Ascending aorta (tissue), 2 donors: ENCODE measurements around the gene FASTKD2. TPM values are rescaled to one million over a fixed set of nuclear protein-coding genes. Genes with fewer than 3 reads are reported as not detected.

Experiments
- DNase-seq, 2 donors: peaks; one replicate each; pipeline ENCODE4 v3.0.0-alpha.2; 2019; ENCODE audit warnings: low spot score in 2 of 2
- H3K27ac ChIP-seq, 2 donors: fragments of 200-600 bp; sonication (generic); one replicate each; pipeline ENCODE4 v1.5.1; 2016 to 2017; ENCODE audit warnings: mild to moderate bottlenecking in 1 of 2
- H3K27me3 ChIP-seq: fragments of 200-600 bp; sonication (generic); one replicate; pipeline ENCODE4 v1.5.1; 2017
- H3K36me3 ChIP-seq, 2 donors: fragments of 200-600 bp; sonication (generic); one replicate each; pipeline ENCODE4 v1.5.1; 2016
- H3K4me1 ChIP-seq, 2 donors: fragments of 200-600 bp; sonication (generic); one replicate each; pipeline ENCODE4 v1.5.1; 2016 to 2017; ENCODE audit warnings: mild to moderate bottlenecking in 1 of 2
- H3K4me3 ChIP-seq, 2 donors: fragments of 200-600 bp; sonication (generic); one replicate each; pipeline ENCODE4 v1.5.1; 2016 to 2017; ENCODE audit warnings: mild to moderate bottlenecking in 1 of 2
- H3K9me3 ChIP-seq, 2 donors: fragments of 200-600 bp; sonication (generic); one replicate each; pipeline ENCODE4 v1.5.1; 2016
- intact Hi-C: fragments of 100-400 bp; cut with DNase I; formaldehyde crosslinking; loops from one replicate; pipeline ENCODE4 v1.15.1; 2023
- total RNA-seq: library from RNA; depleted of rRNA; stranded (reverse); fragments of >200 nt; gene quantifications from one replicate; pipeline ENCODE4 v1.1.0, GENCODE V29; 2016
- TF ChIP-seq, protein P1 (sequence below), 3 experiments: fragments of 200-600 bp in 2 of 3; fragments of 450-650 bp in 1 of 3; sonication (generic) in 2 of 3; IDR thresholded peaks; one replicate each; pipeline ENCODE4 v1.5.1; 2016 to 2019; ENCODE audit warnings: antibody characterized with exemption in 3 of 3, mild to moderate bottlenecking in 1 of 3, moderate library complexity in 1 of 3

The FASTKD2 gene
- 41.5 TPM for total RNA-seq

DNA sequence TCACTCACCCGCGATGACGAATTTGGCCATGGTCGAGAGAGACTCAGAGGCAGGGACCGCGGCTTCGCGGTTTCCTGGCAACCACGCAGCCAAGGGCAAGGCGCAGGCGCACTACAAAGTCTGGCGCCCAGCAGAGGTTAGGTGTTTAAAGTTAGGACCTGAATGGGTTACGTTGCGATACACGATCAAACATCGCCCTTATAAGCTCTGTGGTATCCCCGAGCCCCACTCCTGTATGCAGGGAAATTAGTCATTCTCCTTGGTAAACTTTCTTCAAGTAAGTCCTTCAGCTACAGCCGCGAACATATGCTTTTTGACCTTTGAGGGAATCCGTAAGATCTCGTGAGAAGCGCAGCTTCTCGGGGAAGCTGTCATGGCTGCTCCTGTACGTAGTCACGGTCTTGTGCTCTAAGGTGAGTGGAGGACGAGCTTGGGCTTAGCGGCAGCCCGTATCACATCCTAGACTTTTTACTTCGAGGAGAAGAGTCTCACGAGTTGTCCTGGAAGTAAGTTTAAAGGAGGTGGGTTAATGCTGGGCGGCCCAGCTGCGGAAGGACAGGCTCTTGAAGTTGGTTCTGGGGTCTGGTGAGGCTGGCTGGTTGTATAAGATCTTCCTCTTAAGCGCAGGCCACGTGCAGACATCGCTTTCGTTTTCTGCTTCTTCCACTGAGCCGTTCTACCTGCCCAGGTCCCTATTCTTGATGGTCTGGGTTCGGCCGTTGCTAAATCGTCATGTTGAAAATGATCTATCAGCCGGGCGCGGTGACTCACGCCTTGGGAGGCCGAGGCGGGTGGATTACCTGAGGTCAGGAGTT, at the start of gene FASTKD2, which contains the start of gene MDH1B:
Gene FASTKD2 (plus strand): TSS at position 365 of the 815 bp plus-strand sequence. CDS start 1,088 bp downstream, outside the sequence.
Gene MDH1B (minus strand): TSS at position 87 of the 815 bp plus-strand sequence. CDS start 57 bp downstream, at position 30.
- peaks cover 0 to 4% of the 10 kb centered on the region in 2 donors for H3K36me3 ChIP-seq
- peaks cover 5 to 24% of the 10 kb centered on the region in 2 donors for H3K4me1 ChIP-seq
- no peaks in the 10 kb centered on the region for H3K9me3 ChIP-seq
- H3K27me3 ChIP-seq, result no peaks in the 10 kb centered on the region
- TF ChIP-seq, protein P1, sequence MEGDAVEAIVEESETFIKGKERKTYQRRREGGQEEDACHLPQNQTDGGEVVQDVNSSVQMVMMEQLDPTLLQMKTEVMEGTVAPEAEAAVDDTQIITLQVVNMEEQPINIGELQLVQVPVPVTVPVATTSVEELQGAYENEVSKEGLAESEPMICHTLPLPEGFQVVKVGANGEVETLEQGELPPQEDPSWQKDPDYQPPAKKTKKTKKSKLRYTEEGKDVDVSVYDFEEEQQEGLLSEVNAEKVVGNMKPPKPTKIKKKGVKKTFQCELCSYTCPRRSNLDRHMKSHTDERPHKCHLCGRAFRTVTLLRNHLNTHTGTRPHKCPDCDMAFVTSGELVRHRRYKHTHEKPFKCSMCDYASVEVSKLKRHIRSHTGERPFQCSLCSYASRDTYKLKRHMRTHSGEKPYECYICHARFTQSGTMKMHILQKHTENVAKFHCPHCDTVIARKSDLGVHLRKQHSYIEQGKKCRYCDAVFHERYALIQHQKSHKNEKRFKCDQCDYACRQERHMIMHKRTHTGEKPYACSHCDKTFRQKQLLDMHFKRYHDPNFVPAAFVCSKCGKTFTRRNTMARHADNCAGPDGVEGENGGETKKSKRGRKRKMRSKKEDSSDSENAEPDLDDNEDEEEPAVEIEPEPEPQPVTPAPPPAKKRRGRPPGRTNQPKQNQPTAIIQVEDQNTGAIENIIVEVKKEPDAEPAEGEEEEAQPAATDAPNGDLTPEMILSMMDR (IDR thresholded peaks at IDR 0.05), result no peak
- peak within 1 kb of the TSS; percentile 85 to 92 for H3K4me3 ChIP-seq
- H3K27ac ChIP-seq, result peak within 1 kb of the TSS; percentile 85 to 90
- intact Hi-C loops, result loop anchor here (2.0 to 10.0 kb wide), 4 partner anchors 202 to 1007 kb away; partner anchors contain the start of genes CCNYL1 and METTL21A
- DNase-seq, result peak; percentile 77 to 97

DNA sequence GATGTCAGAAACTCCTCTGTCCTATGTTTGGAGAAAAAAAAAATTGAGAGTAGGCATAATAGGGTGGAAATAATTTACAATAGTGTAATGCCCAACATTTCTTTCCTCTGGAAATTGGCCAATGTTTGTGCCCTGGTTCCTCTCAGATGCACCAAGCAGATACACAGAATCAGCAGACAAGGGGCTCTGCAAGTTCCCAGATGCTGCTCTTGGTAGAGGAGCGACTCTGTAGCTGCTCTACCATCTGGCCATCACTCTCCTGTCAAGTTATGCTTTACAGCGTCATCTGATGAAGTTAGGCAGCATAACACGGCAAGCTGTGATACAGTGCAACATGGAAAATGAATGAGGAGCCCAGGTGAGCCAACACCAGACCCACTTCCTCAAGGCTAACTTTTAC, 48.8 kb upstream of the FASTKD2 start:
- Histone ChIP-seq H3K27me3 (no peaks in the 10 kb centered on the region), H3K27ac (no peak overlapping the region), H3K4me1 (no peaks in the 10 kb centered on the region), H3K9me3 (no peaks in the 10 kb centered on the region), H3K36me3 (no peaks in the 10 kb centered on the region), H3K4me3 (no peak overlapping the region)
- TF ChIP-seq, protein P1 (IDR thresholded peaks at IDR 0.05), result no peak
- intact Hi-C loops, result no loop called here
- DNase-seq, result no peak

DNA sequence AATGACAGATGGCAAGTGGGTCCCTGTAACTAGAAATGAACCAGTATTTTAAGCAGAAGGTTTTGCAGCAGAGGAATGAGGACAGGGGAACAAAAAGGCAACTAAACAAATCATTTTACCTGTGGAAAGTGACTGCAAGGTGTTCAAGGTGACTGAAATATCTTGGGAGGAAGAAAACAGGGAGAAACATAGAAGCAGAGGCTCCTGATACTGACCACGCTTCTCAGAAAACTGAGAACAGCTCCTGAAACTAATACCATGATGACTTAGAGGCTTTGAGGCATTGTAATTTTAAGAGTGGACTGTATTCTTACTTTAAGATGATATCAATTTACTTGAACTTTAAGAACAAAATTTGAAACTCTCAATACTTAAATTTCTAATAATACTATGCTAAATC, 47.1 kb upstream of the FASTKD2 start, which contains the start of gene DYTN:
Gene DYTN (minus strand): TSS at position 101 of the 400 bp plus-strand sequence. CDS start 117 bp downstream, outside the sequence.
- Histone ChIP-seq H3K4me1 (no peaks in the 10 kb centered on the region), H3K4me3 (no peak within 1 kb of the TSS), H3K27ac (no peak within 1 kb of the TSS), H3K36me3 (no peaks in the 10 kb centered on the region), H3K27me3 (no peaks in the 10 kb centered on the region), H3K9me3 (no peaks in the 10 kb centered on the region)
- intact Hi-C loops, result no loop called here
- TF ChIP-seq, protein P1 (IDR thresholded peaks at IDR 0.05), result no peak
- DNase-seq, result no peak

DNA sequence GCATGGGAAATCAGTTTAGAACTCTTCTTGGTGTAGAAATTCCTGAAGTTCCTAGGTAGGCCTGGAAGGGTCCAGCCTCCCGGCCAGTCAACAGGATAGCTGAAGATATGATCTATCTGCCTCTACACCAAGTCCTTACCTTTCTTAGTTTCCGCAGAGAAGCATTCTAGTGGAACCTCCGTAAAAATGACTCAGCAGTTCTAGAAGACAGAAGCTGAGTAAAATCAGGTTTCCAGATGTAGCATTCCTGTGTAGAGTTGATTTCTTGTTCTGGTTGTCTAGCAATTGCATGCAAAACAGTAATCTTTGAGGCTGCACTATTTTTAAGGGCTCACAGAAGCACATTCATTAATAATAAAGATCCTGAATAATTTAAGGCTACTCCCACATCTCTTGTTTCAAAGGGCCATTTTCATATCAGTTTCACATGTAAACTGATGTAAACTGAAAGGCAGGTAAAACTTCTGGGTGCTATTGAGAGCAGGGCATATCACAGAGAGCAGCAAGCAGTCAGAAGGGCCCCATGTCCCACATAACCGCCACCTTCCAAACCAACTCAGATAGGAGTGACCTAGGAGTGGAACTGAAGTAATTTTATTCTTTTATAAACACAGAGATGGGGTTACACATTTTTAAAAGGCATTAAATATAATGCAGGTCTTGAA, 44.0 kb upstream of the FASTKD2 start:
- Histone ChIP-seq H3K4me3 (no peak overlapping the region), H3K27ac (no peak overlapping the region), H3K4me1 (no peaks in the 10 kb centered on the region), H3K9me3 (no peaks in the 10 kb centered on the region), H3K36me3 (no peaks in the 10 kb centered on the region), H3K27me3 (no peaks in the 10 kb centered on the region)
- intact Hi-C loops, result no loop called here
- DNase-seq, result no peak
- TF ChIP-seq, protein P1 (IDR thresholded peaks at IDR 0.05), result no peak

DNA sequence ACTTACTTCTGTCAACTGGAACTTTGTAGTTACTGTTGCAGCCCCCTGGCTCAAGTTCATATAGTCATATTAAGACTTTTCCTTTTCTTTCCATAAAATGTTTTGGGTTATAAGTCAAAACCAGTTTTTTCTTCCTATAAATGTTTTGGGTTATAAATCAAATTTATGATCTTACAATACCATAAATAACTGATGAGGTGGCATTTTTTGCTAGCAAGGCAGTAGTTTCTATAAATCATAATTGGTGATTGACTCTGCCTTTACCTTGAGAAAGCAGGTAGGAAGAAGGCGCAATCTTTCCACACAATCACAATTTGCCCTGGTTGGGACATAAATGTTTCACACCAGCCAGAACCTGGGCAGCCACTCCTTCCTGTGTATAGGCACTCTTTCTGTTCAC, 42.1 kb upstream of the FASTKD2 start:
- no peaks in the 10 kb centered on the region for H3K9me3 ChIP-seq
- H3K36me3 ChIP-seq, result no peaks in the 10 kb centered on the region
- H3K27ac ChIP-seq, result no peak overlapping the region
- no peaks in the 10 kb centered on the region for H3K27me3 ChIP-seq
- H3K4me1 ChIP-seq, result no peaks in the 10 kb centered on the region
- DNase-seq, result no peak
- TF ChIP-seq, protein P1 (IDR thresholded peaks at IDR 0.05), result no peak
- intact Hi-C loops, result no loop called here
- H3K4me3 ChIP-seq, result no peak overlapping the region
